Measurements from ENCODE around the gene ASAH2B. TPM values are rescaled to one million over a fixed set of nuclear protein-coding genes. Genes with fewer than 3 reads are reported as not detected.

Gene ASAH2B
- total and polyA plus RNA-seq, 2 of the 4 experiments (the other 2 are of a cell fraction), result 3.7 to 5.0 TPM

DNA sequence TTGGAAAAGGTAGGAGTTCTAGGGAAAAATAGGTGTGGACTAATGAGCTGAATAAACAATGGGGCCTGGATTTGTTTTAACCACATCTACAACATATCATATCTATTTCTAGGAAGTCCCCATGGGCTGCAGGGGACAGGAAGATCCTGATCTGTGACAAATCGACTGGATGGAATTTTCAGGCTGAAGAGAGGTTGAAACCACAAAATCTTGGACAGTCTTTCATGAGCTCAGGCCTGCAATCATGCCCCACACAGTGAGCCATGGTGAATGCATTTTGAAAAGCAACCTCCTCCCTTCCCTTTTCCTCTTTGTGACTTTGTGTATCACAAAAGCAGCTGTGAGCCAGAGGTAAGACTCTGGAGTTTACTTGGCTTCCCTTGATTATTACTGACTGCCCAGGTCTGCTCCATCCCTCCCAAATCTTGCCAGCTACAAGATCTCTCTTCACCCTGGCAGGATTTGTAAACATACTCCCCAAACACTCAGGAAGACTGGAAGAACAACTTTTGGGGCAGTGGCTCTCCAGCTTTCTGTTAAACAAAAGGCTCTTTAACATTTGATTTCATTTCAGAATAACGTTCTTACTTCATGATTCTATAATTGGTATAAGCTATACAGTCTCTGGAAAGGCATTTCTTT is 66.4 kb downstream of the ASAH2B start:
- Histone ChIP-seq H4K8ac (ENCODE audit: low read depth in 2 of 2, low read length in 2 of 2) (no peak overlapping the region), H3K23ac (ENCODE audit: low read depth, low read length) (no peak overlapping the region), H3K4me2 (ENCODE audit: low read depth, low read length) (no peak overlapping the region), H3K9me3 (ENCODE audit: control insufficient read depth, insufficient read depth, low read length) (no peaks in the 10 kb centered on the region), H3K18ac (ENCODE audit: low read depth, low read length) (no peak overlapping the region), H2AK9ac (replicated peaks; ENCODE audit: low read depth, low read length, poor library complexity) (no peak overlapping the region), H2BK120ac (ENCODE audit: low read depth, low read length) (no peak overlapping the region), H3K36me3 (ENCODE audit: control insufficient read depth, insufficient read depth, low read length) (no peaks in the 10 kb centered on the region), H2BK20ac (ENCODE audit: low read depth, low read length) (no peak overlapping the region), H2AFZ (replicated peaks; ENCODE audit: low read length, poor library complexity) (no peak overlapping the region), H3K4me3 (ENCODE audit: insufficient read depth, low read depth, low read length) (no peak overlapping the region), H3K27me3 (ENCODE audit: control insufficient read depth, insufficient read depth, low read length) (peaks cover 6% of the 10 kb centered on the region), H2BK5ac (ENCODE audit: low read depth, low read length, poor library complexity, severe bottlenecking) (no peak overlapping the region), H3K9ac (ENCODE audit: low read depth, low read length) (no peak overlapping the region), H2BK15ac (ENCODE audit: low read depth, low read length) (no peak overlapping the region), H4K5ac (ENCODE audit: low read depth, low read length) (no peak overlapping the region), H3K4ac (ENCODE audit: low read depth, low read length) (no peak overlapping the region), H3K79me1 (ENCODE audit: low read depth in 1 of 2, low read length in 2 of 2) (no peaks in the 10 kb centered on the region), H4K20me1 (ENCODE audit: insufficient read depth, low read length) (no peaks in the 10 kb centered on the region), H3K14ac (replicated peaks; ENCODE audit: low read depth, low read length) (no peak overlapping the region), H3K9me1 (ENCODE audit: insufficient read depth, low read length) (no peaks in the 10 kb centered on the region), H3K4me1 (ENCODE audit: control insufficient read depth, insufficient read depth, low read length) (no peaks in the 10 kb centered on the region), H4K91ac (ENCODE audit: insufficient read depth, low read depth, low read length) (no peak overlapping the region), H3K56ac (ENCODE audit: extremely low read depth, insufficient read depth, low read length) (no peak overlapping the region), H3K27ac (ENCODE audit: insufficient read depth, low read length) (no peak overlapping the region), H2AK5ac (ENCODE audit: low read depth, low read length) (no peak overlapping the region)
- ChIA-PET CTCF (interaction anchor here (0.6 kb wide), 1 partner anchor 110 kb away, joined by 3 read pairs; no protein-coding TSS in a partner anchor), POLR2A (ENCODE audit: unreplicated experiment) (no interaction called here)
- intact Hi-C loops (cut with micrococcal nuclease) (no loop called here), dilution Hi-C loops (cut with HindIII; ENCODE audit: low sequenced_read_pairs, unreplicated experiment) (no loop called here), in situ Hi-C loops (cut with MboI; ENCODE audit: low sequenced_read_pairs) (no loop called here)
- ATAC-seq (ENCODE audit: low read depth), result no peak
- TF ChIP-seq CEBPB (IDR thresholded peaks at IDR 0.05; ENCODE audit: low read depth, low read length) (no peak), RFX5 (IDR thresholded peaks at IDR 0.05; ENCODE audit: low read depth, low read length) (no peak), USF2 (IDR thresholded peaks at IDR 0.05; ENCODE audit: low read depth, low read length) (no peak), SMC3 (IDR thresholded peaks at IDR 0.05; ENCODE audit: low read depth, low read length) (no peak), RAD21 (IDR thresholded peaks at IDR 0.05; ENCODE audit: low read length) (no peak), MXI1 (IDR thresholded peaks at IDR 0.05; ENCODE audit: borderline replicate concordance, low read depth, low read length) (no peak), FOS (IDR thresholded peaks at IDR 0.05; ENCODE audit: low read depth, low read length) (no peak), ELK1 (IDR thresholded peaks at IDR 0.05; ENCODE audit: borderline replicate concordance, low read depth, low read length) (no peak), MAFK (IDR thresholded peaks at IDR 0.05; ENCODE audit: low read depth, low read length) (no peak), MAZ (IDR thresholded peaks at IDR 0.05; ENCODE audit: borderline replicate concordance, low read depth, low read length) (no peak), POLR2A (IDR thresholded peaks at IDR 0.05; ENCODE audit: low read depth, low read length) (no peak), RCOR1 (IDR thresholded peaks at IDR 0.05; ENCODE audit: insufficient replicate concordance, low read length) (no peak), BHLHE40 (IDR thresholded peaks at IDR 0.05; ENCODE audit: low read depth, low read length) (no peak), NFE2L2 (IDR thresholded peaks at IDR 0.05; ENCODE audit: low read depth, low read length) (no peak), CHD1 (IDR thresholded peaks at IDR 0.05; ENCODE audit: low read depth, low read length) (no peak)
- TF ChIP-seq, protein P1, sequence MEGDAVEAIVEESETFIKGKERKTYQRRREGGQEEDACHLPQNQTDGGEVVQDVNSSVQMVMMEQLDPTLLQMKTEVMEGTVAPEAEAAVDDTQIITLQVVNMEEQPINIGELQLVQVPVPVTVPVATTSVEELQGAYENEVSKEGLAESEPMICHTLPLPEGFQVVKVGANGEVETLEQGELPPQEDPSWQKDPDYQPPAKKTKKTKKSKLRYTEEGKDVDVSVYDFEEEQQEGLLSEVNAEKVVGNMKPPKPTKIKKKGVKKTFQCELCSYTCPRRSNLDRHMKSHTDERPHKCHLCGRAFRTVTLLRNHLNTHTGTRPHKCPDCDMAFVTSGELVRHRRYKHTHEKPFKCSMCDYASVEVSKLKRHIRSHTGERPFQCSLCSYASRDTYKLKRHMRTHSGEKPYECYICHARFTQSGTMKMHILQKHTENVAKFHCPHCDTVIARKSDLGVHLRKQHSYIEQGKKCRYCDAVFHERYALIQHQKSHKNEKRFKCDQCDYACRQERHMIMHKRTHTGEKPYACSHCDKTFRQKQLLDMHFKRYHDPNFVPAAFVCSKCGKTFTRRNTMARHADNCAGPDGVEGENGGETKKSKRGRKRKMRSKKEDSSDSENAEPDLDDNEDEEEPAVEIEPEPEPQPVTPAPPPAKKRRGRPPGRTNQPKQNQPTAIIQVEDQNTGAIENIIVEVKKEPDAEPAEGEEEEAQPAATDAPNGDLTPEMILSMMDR (conservative IDR thresholded peaks at IDR 0.05; ENCODE audit: low read depth, low read length), result no peak
- BruUV-seq (replicated peaks), result no TSS peak
- no CpG with 5 or more reads among the region's 2 CpGs for WGBS, 2 experiments (ENCODE audit: extremely low coverage in 2 of 2, insufficient read length in 1 of 2)
- DNase-seq, result no peak

Data from IMR-90 (cell line).